NCI-H82 treated with DMSO at 0.1 percent for 48 hours (cell line): ENCODE measurements around the gene IRAK4.
"Not testable (repeated sequence)": the region's sequence is repeated elsewhere in the genome, so short reads cannot be mapped to it uniquely, and the experiment has no call there.

Experiments used
- DNase-seq: peaks from one replicate; lab custom pipeline; 2025; ENCODE audit not compliant: unreplicated experiment; lab: John Stamatoyannopoulos, UW

The IRAK4 gene

DNA sequence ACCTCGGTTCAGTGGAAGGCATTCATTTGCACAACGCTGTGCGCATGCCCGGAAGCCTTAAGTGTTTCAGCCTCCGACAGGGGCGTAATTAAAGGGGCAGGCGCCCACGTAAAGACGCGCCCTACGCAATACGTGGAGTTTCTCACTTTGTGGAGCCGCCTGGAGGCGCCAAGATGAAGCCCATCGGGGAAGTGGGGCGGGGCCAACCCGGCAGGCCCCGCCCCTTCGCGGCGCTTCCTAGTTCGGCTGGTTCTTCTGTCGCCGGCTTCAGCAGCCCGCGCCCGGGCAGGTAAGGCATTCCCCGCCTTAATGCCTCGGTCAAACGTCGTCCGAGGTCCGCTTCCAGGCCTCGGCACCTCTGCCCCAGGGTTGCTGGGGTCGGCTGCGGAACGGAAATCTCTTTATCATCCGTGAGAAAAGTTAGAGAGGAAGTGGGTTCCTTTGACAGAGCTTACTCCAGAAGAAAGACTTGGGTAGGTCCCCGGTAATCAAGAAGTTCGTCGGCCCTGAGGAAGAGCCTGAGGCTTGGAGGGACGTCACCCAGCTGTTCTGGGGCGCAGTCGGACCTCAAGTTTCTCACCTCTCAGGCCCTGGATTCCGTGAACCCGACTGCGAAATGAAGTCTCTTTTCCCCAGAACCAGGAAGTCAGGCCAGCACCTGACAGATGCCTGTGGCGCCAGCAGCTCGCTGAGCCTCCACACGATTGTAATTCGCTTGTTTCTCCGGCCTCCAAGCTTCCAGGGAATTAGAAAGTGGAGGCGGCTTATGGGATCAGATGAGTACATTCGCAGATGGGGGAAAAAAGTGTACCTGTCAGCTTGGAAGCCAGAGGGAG, at the start of gene IRAK4, which contains the start of gene PUS7L:
Gene IRAK4, plus strand, starts transcription at position 224 of the 836 bp plus-strand sequence. CDS start 9,161 bp downstream, outside the sequence.
Gene PUS7L, minus strand, starts transcription at position 63 of the 836 bp plus-strand sequence. CDS start 3,545 bp downstream, outside the sequence.
- peak; percentile 96 for DNase-seq

DNA sequence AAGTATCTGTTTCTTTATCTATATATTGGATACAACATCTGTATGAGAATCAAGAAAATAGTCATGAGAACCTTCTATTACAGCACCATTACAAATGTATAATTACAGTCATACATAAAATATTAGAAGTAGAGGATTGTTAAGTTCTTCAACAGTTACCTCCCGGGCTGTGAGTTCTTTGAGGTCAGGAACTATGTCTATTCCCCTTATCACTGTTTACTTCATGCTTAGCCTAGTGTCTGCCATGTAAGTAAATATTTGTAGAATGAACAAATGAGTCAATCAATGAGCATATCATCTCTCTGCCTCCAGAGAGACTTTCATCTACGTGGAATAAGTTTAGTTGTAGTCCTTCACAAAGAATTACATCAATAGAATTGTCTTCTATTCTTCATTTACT, 47.4 kb upstream of the IRAK4 start:
- DNase-seq = no peak

DNA sequence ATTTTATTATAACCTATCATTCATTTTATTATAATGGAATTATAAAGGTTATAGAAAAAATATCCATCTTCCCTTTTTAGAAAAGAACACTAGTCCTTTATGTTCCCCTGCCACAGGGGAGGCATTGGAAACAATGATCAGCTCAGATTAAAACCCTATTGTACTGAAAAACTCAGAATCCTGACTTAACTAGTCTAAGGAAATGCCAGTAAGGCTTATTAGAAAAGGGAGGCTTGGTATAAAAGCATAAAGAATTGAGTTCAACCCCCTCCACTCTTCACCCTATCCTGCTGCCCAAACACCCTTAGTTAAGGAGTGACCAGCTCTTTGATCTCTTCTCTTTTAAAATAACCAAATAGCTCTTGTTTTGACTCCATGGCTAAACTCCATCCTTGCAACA, 36.1 kb upstream of the IRAK4 start:
- DNase-seq = no peak

DNA sequence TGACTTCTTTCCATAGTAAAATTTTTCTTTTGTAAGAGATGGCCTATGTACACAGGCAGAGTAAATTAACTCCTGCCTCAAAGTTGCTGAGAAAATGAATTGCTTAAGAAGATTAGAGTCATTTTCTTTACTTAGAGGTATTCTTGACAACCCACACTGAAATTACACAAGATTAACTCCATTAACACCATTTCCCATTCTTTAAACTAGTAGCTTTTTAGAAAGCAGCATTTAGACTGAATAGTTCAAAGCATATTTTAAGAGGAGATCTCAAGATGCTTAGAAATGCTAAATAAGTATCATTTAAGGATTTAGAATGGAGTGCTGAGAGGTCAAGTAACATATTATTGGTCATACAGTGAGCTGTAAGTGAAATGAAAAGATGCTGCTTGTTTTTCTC, 35.6 kb upstream of the IRAK4 start:
- no peak for DNase-seq

DNA sequence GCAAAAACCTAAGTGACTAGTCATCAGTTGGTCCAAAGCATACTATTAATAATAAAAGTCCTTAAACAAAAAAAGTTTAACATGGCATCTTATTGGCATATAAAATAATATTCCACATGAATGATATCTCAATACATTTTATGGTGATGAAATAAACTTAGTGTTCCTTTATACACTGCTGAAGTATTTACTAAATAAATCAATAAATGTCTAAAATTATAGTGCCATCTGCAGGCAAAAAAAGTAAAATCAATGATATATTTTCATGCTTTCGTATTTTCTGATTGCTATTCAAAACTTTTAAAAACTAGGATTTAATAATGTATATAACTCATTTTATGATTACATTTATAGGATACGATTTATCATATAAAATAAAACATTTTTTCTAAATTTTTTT, 30.6 kb upstream of the IRAK4 start:
- DNase-seq = no peak

DNA sequence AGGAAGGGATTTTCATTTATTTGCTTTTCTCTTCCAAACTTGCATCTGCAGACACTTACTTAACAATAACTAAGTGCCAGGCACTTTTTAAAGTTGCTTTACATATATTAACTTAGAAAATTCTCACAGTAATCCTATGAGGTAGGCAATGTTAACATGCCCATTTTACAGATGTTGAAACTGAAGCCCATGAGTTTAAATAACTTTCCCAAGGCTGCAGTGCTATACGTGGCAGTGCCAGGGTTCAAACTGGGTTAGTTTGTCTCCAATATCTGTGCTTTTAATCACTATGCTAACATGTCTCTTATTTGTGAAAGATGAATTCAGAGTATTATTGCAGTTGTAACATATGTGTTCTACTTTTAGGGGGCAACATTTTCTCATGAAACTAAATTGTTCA, 30.1 kb upstream of the IRAK4 start:
- DNase-seq = no peak

DNA sequence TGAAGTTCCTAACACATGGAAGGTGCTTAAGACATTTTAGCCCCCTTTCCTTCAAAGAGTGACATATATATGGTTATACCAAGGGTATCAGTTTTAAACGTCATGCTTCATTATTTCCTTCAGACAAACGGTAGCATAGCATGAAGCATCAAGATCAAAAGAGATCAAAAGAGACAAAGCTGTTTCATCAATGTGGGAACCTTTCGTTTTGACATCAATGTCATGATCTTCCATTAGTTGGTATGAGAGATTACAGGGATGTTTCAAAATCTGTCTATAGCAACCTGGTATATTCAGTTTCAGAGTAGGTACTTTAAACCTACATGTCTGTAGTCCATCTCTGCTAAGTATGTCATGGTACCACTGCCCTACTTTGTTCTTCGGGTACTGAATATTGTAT, 28.5 kb upstream of the IRAK4 start:
- DNase-seq = no peak

DNA sequence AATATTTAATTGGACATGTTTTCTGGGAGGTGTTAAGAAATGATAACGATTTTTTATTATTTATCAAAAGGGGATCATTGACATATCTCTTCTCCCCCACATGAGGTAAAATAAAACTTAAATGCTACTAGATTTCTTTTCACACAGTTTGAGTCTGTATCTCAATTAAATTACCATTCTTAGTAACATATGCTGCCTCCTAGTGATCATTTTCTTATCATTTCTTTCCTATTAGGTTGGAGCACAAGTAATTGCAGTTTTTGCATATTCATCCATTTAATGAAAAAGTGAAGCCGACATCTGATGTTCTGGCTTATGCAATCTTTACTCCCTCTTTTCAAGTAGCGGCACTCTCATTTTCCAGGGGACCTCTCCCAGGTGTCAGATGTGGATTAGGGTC, 25.1 kb upstream of the IRAK4 start:
- no peak for DNase-seq

DNA sequence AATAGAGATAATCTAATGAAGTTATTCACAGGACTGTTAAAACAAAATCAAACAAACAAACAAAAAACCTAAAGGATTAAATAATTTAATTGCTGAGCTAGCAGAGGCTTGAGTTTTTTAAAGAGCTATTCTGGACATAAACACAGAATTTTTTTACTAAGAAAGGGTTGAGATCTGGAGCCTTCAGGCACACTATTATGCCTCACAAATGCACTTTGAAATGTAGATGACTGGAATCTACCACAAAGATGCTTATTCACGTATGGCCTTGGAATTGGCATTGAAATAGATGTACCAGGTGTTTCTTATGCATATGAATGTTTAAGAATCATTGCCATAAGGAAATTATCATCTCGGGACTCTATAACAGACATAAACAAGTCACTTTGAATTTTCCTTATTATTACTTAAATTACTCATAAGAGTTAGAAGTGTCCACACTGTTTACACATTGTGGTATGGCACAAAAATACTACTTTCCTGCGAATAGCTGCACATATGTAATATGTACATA, 21.8 kb upstream of the IRAK4 start:
- DNase-seq = no peak

DNA sequence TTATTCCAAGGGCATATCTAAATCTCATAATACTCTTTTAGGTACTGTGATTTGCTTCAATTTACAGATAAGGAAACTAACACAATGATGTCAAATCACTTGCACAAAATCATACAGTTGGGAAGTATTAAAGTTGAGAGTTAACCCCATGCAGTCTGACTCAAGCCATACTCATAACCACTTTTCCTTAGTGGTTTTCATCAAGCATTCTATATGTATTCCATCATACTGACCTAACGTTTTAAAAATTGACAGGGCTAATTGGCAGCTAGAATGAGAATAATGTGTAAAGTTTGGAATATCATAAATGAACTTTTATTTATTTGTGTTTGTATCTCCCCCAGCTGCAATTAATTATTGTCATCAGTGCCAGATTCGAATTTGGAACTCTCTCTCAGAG, 21.1 kb upstream of the IRAK4 start:
- no peak for DNase-seq

DNA sequence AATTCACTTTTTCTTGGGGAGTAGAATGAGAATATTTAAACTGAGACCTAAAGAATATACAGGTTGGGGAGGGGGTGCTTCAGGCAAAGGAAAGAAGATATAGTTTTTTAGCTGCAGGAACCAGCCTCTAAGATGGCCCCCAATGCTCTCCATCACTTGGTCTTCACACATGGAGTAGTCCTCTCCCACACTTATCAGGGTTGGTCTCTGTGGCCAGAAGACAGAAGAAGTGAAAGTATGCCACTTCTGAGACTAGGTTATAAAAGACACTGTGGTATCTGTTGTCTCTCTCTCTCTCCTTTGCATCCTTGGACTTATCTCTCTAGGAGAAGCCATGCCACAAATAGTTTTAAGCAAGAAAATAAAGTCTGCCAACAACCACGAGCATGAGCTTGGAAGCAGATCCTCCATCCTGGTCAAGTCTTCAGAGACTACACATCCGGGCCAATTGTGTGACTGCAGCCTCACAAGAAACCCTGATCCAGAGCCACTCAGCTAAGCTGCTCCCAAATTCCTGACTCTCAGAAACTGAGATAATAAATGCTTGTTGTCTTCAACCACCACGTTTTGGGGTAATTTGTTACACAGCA, 18.1 kb upstream of the IRAK4 start:
- DNase-seq = no peak

DNA sequence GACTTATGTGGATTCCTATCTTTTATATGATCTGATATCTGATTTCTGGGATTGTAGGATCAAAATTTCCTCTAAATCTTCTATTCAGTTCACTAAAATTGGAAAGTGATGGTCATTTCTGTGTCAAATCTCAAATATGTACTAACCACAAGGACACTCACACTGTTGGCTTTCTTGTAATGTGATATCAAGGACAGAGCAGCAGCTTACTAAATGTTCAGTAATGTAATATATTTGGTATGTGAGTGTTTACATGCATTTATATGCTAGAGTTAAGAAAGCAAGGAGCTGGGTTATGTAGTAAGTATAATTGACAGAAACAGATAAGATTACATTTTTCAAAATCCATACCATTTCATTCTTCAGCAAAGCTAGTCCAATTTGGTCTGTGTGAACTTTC, 16.6 kb upstream of the IRAK4 start:
- no peak for DNase-seq

DNA sequence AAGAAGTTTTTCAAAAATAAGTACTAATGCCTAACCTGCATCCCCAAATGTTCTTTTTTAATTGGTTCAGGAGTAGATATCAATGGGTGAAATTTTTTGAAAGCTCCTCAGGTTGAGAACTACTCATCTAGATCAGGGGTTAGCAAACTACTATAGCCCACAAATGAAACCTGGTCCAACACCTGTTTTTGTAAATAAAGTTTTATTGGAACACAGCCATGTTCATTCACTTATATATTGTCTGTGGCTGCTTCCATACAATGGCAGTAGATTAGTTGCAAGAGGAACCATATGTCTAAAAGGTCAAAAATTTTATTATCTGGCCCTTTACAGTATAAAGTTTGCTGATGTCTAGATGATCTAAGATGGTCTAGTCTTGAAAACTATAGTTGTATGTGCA, 13.9 kb upstream of the IRAK4 start:
- no peak for DNase-seq

DNA sequence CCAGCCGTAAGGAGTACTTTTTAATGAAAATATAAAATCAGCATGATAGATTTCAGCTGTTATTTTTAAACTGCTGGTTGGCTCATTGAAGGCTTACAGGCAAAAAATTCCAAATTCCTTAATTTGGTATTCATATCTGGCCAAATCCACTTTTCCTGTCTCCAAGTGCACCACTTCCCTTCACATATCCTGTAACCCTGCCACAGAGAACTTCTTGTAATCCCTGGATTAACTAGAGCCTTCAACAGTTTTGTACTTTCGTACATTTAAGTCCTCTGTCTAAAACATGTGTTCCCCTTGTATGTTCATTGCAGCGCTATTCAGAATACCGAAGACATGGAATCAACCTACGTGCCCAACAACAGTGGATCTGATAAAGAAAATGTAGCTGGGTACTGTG, 9.7 kb upstream of the IRAK4 start:
- DNase-seq = no peak

DNA sequence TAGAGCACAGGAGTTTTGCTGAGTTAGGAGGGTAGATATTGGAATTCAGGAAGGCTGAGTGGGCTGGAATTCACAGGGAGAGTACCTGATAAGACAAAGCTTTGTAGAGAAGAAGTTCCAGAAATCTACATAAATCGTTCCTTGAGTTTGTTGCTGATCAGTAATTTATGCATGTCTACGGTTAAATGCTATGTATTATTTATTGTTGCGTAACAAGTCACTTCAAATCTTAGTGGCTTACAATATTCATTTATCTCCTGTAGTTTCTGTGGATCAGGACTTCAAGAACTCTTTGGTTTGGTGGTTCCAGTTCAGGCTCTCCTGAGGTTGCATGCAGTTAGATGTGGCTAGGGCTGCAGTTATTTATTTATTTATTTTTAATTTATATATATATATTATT, 7.9 kb upstream of the IRAK4 start:
- DNase-seq = no peak

DNA sequence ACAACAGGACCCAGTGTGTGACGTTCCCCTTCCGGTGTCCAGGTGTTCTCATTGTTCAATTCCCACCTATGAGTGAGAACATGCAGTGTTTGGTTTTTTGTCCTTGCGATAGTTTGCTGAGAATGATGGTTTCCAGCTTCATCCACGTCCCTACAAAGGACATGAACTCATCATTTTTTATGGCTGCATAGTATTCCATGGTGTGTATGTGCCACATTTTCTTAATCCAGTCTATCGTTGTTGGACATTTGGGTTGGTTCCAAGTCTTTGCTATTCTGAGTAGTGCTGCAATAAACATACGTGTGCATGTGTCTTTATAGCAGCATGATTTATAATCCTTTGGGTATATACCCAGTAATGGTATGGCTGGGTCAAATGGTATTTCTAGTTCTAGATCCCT, 7.4 kb upstream of the IRAK4 start:
- not testable (repeated sequence) for DNase-seq

DNA sequence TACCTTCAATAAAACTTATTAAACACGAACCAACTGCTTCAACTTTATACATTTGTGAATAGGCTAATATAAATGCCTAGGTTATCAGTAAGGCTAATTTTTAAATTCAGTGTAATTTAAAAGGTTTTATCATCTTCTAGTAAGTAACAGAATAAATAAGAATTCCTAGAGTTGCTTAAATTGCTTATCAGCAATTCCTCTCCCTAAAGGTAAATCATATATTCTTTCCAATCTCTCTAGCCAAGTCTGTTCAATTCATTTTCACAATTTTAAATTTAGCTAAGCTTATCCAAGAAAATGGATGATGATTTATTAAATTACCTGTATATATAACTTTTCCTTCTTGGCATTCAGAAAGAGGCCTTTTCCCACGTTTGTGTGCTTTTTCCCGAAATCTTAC, 4.7 kb upstream of the IRAK4 start:
- no peak for DNase-seq

DNA sequence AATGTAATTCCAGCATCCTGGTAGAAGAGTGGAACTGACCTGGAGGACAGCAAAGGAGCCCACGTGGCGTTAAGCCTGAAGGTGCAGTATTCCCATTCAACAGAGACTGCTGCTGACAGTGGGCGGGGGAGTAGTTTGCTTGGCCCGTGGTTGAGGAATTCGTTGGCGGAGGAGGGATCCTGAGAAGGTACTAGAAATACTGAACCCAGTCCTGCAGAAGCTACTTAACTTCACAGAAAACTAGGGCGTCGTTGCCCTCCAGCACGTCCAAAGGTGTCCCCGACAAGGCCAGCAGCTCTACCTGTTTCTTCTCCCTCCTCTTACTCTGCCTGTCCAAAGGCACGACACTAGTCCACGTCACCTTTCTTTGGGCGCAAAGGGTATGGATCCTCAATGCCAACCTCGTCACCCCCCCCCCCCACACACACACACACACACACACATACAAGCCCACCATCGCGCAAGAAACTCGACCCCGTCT, 464 bp upstream of the IRAK4 start:
- DNase-seq = no peak

DNA sequence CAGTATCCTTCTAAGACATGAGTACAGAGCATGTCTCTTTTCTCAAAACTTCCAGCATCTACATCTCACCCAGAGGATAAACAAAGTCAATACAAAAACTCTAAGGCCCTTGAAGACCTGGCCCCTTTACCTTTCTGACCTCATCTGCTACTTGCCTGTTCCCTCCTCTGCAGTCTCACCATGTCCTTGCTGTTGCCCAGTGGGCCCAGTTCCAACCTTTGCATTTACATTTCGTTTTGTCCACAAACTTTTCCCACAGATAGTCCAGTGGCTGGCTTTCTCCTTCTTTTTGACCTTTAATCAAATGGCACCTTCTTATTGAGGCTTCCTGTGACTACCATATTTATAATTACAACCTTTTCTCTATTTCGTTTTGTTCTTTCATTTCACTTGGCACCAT, 1.6 kb downstream of the IRAK4 start:
- DNase-seq = no peak

DNA sequence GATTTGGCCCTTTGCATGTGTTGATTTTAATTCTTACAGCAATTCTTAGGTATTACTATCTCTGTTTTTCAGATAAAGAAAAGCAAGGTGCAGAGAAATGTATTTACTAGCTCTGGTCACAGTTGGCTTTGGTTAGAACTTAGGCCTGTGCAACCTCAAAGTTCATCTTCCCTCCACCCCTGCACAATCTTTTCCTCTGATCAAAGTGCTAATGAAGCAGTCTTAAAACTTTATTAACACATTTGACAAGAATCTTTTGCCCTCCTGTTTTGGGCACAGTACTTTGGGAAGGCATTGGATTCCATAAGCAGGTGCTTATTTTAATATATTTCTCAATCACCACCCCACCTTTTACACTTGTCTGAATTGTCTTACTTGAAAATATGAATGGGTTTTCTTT, 2.7 kb downstream of the IRAK4 start:
- DNase-seq = no peak

DNA sequence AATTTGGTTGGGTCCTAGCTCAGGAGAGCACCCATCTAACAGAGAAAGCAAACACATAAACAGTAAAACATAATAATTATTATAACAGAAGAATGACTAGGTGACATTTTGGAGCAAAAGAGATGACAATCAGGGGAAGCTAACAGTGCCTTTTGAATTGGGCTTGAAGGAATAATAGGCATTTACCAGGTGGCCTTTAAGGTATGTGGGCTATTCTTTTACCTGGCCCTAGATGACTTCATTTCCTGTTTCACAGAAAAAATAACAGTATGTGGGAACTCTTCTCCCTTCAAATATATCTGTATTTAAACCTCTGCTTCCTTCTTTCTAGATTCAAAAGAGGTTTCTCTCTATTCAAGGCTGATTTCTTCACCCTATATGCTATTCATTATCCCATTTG, 3.8 kb downstream of the IRAK4 start:
- no peak for DNase-seq

DNA sequence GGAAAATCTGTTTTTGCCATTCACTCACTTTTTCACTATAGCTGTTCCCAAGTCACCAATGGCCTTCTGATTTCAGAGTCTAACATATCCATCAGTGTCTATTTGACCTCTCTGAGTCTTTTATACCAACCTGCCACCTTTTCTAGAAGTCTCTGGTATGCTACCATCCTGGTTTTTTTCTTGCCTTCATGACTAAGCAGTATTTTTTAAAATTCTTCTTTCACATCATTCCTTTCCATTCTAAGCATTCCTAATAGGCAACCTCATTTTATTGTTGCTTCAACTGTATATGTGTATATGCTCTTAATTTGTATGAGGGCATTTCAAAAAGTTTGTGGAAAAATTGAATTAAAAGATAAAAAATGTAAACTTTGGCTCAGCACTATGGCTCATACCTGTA, 5.0 kb downstream of the IRAK4 start:
- DNase-seq = no peak
